ENCODE results near the gene TDRD5.

DNA sequence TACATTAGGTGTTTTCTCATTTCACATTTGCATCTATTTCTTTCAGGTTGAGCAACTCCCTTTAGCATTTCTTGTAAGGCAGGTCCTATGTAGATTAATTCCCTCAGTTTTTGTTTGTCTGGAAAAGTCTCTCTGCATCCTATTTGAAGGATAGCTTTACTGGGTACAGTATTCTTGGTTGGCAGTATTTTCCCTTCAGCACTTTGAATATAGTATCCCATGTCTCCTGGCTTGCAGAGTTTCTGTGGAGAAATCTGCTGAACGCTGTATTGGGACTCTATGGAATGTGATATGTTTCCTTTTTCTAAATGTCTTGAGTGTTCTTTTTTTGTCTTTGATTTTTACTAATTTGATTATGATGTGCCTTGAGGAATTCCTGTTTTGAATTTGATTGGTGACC, 122.5 kb downstream of the TDRD5 start:
- TF ChIP-seq, protein P1, sequence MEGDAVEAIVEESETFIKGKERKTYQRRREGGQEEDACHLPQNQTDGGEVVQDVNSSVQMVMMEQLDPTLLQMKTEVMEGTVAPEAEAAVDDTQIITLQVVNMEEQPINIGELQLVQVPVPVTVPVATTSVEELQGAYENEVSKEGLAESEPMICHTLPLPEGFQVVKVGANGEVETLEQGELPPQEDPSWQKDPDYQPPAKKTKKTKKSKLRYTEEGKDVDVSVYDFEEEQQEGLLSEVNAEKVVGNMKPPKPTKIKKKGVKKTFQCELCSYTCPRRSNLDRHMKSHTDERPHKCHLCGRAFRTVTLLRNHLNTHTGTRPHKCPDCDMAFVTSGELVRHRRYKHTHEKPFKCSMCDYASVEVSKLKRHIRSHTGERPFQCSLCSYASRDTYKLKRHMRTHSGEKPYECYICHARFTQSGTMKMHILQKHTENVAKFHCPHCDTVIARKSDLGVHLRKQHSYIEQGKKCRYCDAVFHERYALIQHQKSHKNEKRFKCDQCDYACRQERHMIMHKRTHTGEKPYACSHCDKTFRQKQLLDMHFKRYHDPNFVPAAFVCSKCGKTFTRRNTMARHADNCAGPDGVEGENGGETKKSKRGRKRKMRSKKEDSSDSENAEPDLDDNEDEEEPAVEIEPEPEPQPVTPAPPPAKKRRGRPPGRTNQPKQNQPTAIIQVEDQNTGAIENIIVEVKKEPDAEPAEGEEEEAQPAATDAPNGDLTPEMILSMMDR (IDR thresholded peaks at IDR 0.05; ENCODE audit: low read depth, low read length) = no peak
- no peak for TF ChIP-seq EZH2phosphoT487 (IDR thresholded peaks at IDR 0.05; ENCODE audit: low read depth)

All from OCI-LY3 (cell line).